HepG2 (cell line): Measurements from ENCODE around the gene PEAK3. TPM values are rescaled to one million over a fixed set of nuclear protein-coding genes. Genes with fewer than 3 reads are reported as not detected.

ENCODE experiments used
- AHR ChIP-seq: IDR thresholded peaks from 2 replicates; pipeline ENCODE4 v1.6.1; 2018; ENCODE audit warnings: missing genetic modification reagents, missing compliant biosample characterization
- EED ChIP-seq: sonication (generic); formaldehyde crosslinking; IDR thresholded peaks from 2 replicates; pipeline ENCODE4 v1.5.0; 2020; ENCODE audit warnings: mild to moderate bottlenecking, missing genetic modification reagents
- GFI1 ChIP-seq: sonication (generic); formaldehyde crosslinking; IDR thresholded peaks from 2 replicates; pipeline ENCODE4 v1.5.0; 2020; ENCODE audit warnings: missing genetic modification reagents, mild to moderate bottlenecking, borderline replicate concordance
- IRX3 ChIP-seq: sonication (generic); formaldehyde crosslinking; IDR thresholded peaks from 2 replicates; pipeline ENCODE4 v1.8.1; 2023; ENCODE audit warnings: mild to moderate bottlenecking, low read depth, missing genetic modification reagents, borderline replicate concordance
- MTA1 ChIP-seq: sonication (generic); formaldehyde crosslinking; IDR thresholded peaks from 2 replicates; pipeline ENCODE4 v1.4.0; 2020; ENCODE audit warnings: missing genetic modification reagents, mild to moderate bottlenecking, borderline replicate concordance
- NR3C1 ChIP-seq: sonication (generic); formaldehyde crosslinking; IDR thresholded peaks from 2 replicates; pipeline ENCODE4 v1.4.0; 2020; ENCODE audit warnings: missing genetic modification reagents
- POLR2G ChIP-seq: fragments of 200-400 bp; formaldehyde crosslinking; IDR thresholded peaks from 2 replicates; pipeline ENCODE4 v1.6.1; 2018; ENCODE audit warnings: mild to moderate bottlenecking, low read depth, low read length, moderate library complexity
- REPIN1 ChIP-seq: sonication (generic); formaldehyde crosslinking; IDR thresholded peaks from 2 replicates; pipeline ENCODE4 v1.8.0; 2022; ENCODE audit warnings: missing genetic modification reagents, low read depth, mild to moderate bottlenecking, borderline replicate concordance
- TBP ChIP-seq: sonication (generic); formaldehyde crosslinking; IDR thresholded peaks from 2 replicates; pipeline ENCODE4 v1.5.0; 2020; ENCODE audit warnings: missing genetic modification reagents
- TGIF2 ChIP-seq: IDR thresholded peaks from 2 replicates; pipeline ENCODE4 v1.6.1; 2016; ENCODE audit warnings: control low read depth, missing compliant biosample characterization
- ZFP36 ChIP-seq: fragments of 150-350 bp; IDR thresholded peaks from 2 replicates; pipeline ENCODE4 v1.6.1; 2018; ENCODE audit warnings: borderline replicate concordance, low read length, low read depth; ENCODE audit not compliant: partially characterized antibody
- ZNF138 ChIP-seq: sonication (generic); formaldehyde crosslinking; IDR thresholded peaks from 2 replicates; pipeline ENCODE4 v1.5.0; 2020; ENCODE audit warnings: mild to moderate bottlenecking, low read depth, missing genetic modification reagents
- ZNF234 ChIP-seq: sonication (generic); formaldehyde crosslinking; conservative IDR thresholded peaks from 2 replicates; pipeline ENCODE4 v1.5.1; 2020; ENCODE audit warnings: mild to moderate bottlenecking, missing genetic modification reagents
- ZNF274 ChIP-seq: sonication (generic); formaldehyde crosslinking; IDR thresholded peaks from 2 replicates; pipeline ENCODE4 v1.5.1; 2020; ENCODE audit warnings: mild to moderate bottlenecking, missing genetic modification reagents
- ZNF343 ChIP-seq: sonication (generic); formaldehyde crosslinking; IDR thresholded peaks from 2 replicates; pipeline ENCODE4 v1.4.0; 2020; ENCODE audit warnings: mild to moderate bottlenecking, missing genetic modification reagents
- ZNF607 ChIP-seq: sonication (generic); formaldehyde crosslinking; IDR thresholded peaks from 2 replicates; pipeline ENCODE4 v1.5.1; 2020; ENCODE audit warnings: missing genetic modification reagents, mild to moderate bottlenecking, borderline replicate concordance
- ZNF674 ChIP-seq: sonication (generic); formaldehyde crosslinking; IDR thresholded peaks from 2 replicates; pipeline ENCODE4 v1.5.0; 2020; ENCODE audit warnings: low read depth, mild to moderate bottlenecking, missing genetic modification reagents
- polyA plus RNA-seq, 8 experiments: library from polyadenylated mRNA; depleted of rRNA in 3 of 8; stranded (reverse) in 7 of 8; unstranded in 1 of 8; fragments of >200 nt; fragmentation: Illumina TruSeq in 4 of 8; extraction: Trizol in 4 of 8; gene quantifications; 2 replicates each; pipeline versions ENCODE4 v1.2.1 to v1.2.3, GENCODE V29; 2011 to 2016; ENCODE audit warnings: low read depth in 4 of 8, missing spikeins in 1 of 8, mixed read lengths in 1 of 8; ENCODE audit not compliant: insufficient read depth in 1 of 8
- total RNA-seq, 5 experiments: library from RNA; depleted of rRNA; stranded (reverse); fragments of >200 nt; fragmentation: Illumina TruSeq; extraction: Trizol; gene quantifications; 2 replicates each; pipeline ENCODE4 v1.2.3, GENCODE V29; 2016; ENCODE audit warnings: low read depth in 1 of 5
- TF ChIP-seq, protein P1 (sequence below): sonication (generic); formaldehyde crosslinking; IDR thresholded peaks from 2 replicates; pipeline ENCODE4 v1.5.0; 2020; ENCODE audit warnings: mild to moderate bottlenecking, missing genetic modification reagents, borderline replicate concordance
- TF ChIP-seq, protein P2 (sequence below): sonication (generic); formaldehyde crosslinking; IDR thresholded peaks from 2 replicates; pipeline ENCODE4 v1.8.1; 2023; ENCODE audit warnings: missing genetic modification reagents, mild to moderate bottlenecking, borderline replicate concordance
- TF ChIP-seq, protein P3 (sequence below): sonication (generic); formaldehyde crosslinking; IDR thresholded peaks from 2 replicates; pipeline ENCODE4 v1.4.0; 2020; ENCODE audit warnings: missing genetic modification reagents, borderline replicate concordance
- TF ChIP-seq, protein P4 (sequence below): sonication (generic); formaldehyde crosslinking; IDR thresholded peaks from 2 replicates; pipeline ENCODE4 v1.8.0; 2022; ENCODE audit warnings: mild to moderate bottlenecking, missing genetic modification reagents, borderline replicate concordance

The PEAK3 gene
- total and polyA plus RNA-seq, 2 of the 13 experiments (the other 11 are each of a cell fraction or from before 2014, with no cell fraction given): not detected

DNA sequence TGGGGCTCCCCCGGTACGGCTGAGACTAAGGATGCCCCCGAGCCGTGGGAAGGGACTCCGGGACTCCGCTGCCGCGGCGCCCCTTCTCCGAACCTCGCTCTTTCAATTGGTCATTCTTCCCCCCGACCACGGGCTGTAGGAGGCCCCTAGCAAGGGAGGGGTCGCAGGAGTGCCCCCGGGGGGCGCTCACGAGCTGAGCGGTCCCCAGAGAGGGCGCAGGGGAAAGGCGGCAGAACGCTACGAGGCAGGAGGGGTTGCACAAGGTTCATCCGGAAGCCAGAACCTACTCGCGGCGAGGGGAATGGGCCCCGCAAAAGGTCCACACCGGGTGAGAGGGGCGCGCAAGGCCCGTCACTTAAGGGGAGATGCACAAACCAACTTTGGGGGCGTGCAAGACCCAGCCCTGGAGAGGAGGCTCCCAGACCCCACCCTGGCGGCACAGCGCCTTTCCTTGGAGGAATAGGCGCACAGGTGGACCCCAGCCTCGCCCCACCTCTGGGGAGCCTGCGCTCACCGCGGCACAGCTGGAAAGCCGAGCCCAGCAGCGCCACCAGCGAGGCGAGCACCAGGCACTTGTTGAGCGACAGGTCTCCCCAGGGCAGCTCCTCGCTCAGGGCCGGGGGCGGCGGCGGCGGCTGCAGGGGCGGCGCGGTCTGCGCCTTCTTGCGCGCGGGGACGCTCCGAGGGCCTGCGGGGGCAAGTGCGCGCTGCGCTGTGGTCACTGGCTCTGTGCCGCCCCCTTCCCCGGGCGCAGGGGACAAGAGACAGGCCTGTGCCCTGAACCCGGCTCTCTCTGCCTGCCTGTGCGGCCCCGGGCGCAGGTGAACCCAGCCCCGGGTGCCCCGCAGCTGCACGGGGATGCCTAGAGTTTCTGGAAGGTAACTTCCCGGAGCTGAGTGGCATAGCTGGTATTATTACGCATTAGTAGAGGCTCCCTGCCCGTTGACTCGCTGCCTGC, 28.6 kb downstream of the PEAK3 start (continued):
- TF ChIP-seq, protein P1, sequence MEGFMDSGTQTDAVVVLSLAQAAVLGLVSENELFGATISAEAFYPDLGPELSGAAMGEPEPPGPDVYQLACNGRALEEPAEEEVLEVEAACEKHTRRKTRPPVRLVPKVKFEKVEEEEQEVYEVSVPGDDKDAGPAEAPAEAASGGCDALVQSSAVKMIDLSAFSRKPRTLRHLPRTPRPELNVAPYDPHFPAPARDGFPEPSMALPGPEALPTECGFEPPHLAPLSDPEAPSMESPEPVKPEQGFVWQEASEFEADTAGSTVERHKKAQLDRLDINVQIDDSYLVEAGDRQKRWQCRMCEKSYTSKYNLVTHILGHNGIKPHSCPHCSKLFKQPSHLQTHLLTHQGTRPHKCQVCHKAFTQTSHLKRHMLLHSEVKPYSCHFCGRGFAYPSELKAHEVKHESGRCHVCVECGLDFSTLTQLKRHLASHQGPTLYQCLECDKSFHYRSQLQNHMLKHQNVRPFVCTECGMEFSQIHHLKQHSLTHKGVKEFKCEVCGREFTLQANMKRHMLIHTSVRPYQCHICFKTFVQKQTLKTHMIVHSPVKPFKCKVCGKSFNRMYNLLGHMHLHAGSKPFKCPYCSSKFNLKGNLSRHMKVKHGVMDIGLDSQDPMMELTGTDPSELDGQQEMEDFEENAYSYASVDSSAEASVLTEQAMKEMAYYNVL (CRISPR knock-in tag): no peak
- TF ChIP-seq REPIN1 (CRISPR knock-in tag): no peak
- TF ChIP-seq POLR2G: no peak
- no peak for TF ChIP-seq IRX3
- no peak for TF ChIP-seq GFI1 (CRISPR knock-in tag)
- TF ChIP-seq ZFP36: no peak
- TF ChIP-seq, protein P2, sequence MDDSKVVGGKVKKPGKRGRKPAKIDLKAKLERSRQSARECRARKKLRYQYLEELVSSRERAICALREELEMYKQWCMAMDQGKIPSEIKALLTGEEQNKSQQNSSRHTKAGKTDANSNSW: no peak
- no peak for TF ChIP-seq ZNF234 (CRISPR knock-in tag)
- TF ChIP-seq TBP (CRISPR knock-in tag): no peak
- TF ChIP-seq, protein P3, sequence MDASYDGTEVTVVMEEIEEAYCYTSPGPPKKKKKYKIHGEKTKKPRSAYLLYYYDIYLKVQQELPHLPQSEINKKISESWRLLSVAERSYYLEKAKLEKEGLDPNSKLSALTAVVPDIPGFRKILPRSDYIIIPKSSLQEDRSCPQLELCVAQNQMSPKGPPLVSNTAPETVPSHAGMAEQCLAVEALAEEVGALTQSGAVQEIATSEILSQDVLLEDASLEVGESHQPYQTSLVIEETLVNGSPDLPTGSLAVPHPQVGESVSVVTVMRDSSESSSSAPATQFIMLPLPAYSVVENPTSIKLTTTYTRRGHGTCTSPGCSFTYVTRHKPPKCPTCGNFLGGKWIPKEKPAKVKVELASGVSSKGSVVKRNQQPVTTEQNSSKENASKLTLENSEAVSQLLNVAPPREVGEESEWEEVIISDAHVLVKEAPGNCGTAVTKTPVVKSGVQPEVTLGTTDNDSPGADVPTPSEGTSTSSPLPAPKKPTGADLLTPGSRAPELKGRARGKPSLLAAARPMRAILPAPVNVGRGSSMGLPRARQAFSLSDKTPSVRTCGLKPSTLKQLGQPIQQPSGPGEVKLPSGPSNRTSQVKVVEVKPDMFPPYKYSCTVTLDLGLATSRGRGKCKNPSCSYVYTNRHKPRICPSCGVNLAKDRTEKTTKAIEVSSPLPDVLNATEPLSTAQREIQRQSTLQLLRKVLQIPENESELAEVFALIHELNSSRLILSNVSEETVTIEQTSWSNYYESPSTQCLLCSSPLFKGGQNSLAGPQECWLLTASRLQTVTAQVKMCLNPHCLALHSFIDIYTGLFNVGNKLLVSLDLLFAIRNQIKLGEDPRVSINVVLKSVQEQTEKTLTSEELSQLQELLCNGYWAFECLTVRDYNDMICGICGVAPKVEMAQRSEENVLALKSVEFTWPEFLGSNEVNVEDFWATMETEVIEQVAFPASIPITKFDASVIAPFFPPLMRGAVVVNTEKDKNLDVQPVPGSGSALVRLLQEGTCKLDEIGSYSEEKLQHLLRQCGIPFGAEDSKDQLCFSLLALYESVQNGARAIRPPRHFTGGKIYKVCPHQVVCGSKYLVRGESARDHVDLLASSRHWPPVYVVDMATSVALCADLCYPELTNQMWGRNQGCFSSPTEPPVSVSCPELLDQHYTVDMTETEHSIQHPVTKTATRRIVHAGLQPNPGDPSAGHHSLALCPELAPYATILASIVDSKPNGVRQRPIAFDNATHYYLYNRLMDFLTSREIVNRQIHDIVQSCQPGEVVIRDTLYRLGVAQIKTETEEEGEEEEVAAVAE (CRISPR knock-in tag): no peak
- TF ChIP-seq ZNF674 (CRISPR knock-in tag): no peak
- TF ChIP-seq AHR (CRISPR knock-in tag): no peak
- TF ChIP-seq ZNF138 (CRISPR knock-in tag): no peak
- peak; percentile 22 for TF ChIP-seq MTA1 (CRISPR knock-in tag)
- TF ChIP-seq, protein P4, sequence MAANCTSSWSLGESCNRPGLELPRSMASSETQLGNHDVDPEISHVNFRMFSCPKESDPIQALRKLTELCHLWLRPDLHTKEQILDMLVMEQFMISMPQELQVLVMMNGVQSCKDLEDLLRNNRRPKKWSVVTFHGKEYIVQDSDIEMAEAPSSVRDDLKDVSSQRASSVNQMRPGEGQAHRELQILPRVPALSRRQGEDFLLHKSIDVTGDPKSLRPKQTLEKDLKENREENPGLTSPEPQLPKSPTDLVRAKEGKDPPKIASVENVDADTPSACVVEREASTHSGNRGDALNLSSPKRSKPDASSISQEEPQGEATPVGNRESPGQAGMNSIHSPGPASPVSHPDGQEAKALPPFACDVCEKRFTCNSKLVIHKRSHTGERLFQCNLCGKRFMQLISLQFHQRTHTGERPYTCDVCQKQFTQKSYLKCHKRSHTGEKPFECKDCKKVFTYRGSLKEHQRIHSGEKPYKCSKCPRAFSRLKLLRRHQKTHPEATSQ (CRISPR knock-in tag): no peak
- TF ChIP-seq EED (CRISPR knock-in tag): 0 out of 2 replicates have a peak, but pooled peaks have one; percentile 7
- no peak for TF ChIP-seq TGIF2 (CRISPR knock-in tag)
- no peak for TF ChIP-seq NR3C1 (CRISPR knock-in tag)
- TF ChIP-seq ZNF607: no peak
- TF ChIP-seq ZNF274 (CRISPR knock-in tag): no peak
- no peak for TF ChIP-seq ZNF343 (CRISPR knock-in tag)
